GM18907 (cell line): ENCODE results near the gene BCL11B.

Source experiments
- ATAC-seq: cut with Tn5 transposase; IDR thresholded peaks from one replicate; pipeline ENCODE4 v1.9.1; 2021; ENCODE audit warnings: mild to moderate bottlenecking, moderate library complexity; ENCODE audit not compliant: unreplicated experiment

BCL11B gene

GRCh38 chr14:99256483-99256874 lies 15.5 kb downstream of the BCL11B start:
- no peak for ATAC-seq

- ATAC-seq: no peak
These were observed 16.1 kb downstream of the BCL11B start for GRCh38 chr14:99255621-99256482.

GRCh38 chr14:99254328-99255009 lies 17.5 kb downstream of the BCL11B start:
- no peak for ATAC-seq

- no peak for ATAC-seq
These were observed 18.1 kb downstream of the BCL11B start for GRCh38 chr14:99253890-99254289.

GRCh38 chr14:99252940-99253868 lies 18.8 kb downstream of the BCL11B start:
- no peak for ATAC-seq

GRCh38 chr14:99252443-99252939 lies 19.5 kb downstream of the BCL11B start:
- ATAC-seq: no peak

GRCh38 chr14:99251721-99252120 lies 20.3 kb downstream of the BCL11B start:
- ATAC-seq: no peak

GRCh38 chr14:99250636-99251208 lies 21.3 kb downstream of the BCL11B start:
- no peak for ATAC-seq

- no peak for ATAC-seq
These were observed 22.6 kb downstream of the BCL11B start for GRCh38 chr14:99249389-99249788.

GRCh38 chr14:99248761-99249171 lies 23.2 kb downstream of the BCL11B start:
- ATAC-seq: no peak

GRCh38 chr14:99247772-99248171 lies 24.2 kb downstream of the BCL11B start:
- ATAC-seq: no peak

GRCh38 chr14:99247101-99247729 lies 24.8 kb downstream of the BCL11B start:
- ATAC-seq: no peak

GRCh38 chr14:99246536-99247097 lies 25.4 kb downstream of the BCL11B start:
- no peak for ATAC-seq

- no peak for ATAC-seq
These were observed 26.2 kb downstream of the BCL11B start for GRCh38 chr14:99245564-99246511.

- ATAC-seq: no peak
These were observed 26.9 kb downstream of the BCL11B start for GRCh38 chr14:99244941-99245563.

GRCh38 chr14:99244367-99244901 lies 27.6 kb downstream of the BCL11B start:
- no peak for ATAC-seq

- ATAC-seq: no peak
These were observed 28.9 kb downstream of the BCL11B start for GRCh38 chr14:99242816-99243721.
